K562 (cell line): ENCODE results near the gene AKNA. TPM values are rescaled to one million over a fixed set of nuclear protein-coding genes. Genes with fewer than 3 reads are reported as not detected.

Experiments
- ARID1B ChIP-seq: fragments of 450-650 bp; IDR thresholded peaks from 2 replicates; pipeline ENCODE4 v1.6.1; 2016; ENCODE audit warnings: antibody characterized with exemption, mild to moderate bottlenecking, inconsistent platforms
- ATF6 ChIP-seq: sonication (generic); formaldehyde crosslinking; IDR thresholded peaks from 2 replicates; pipeline ENCODE4 v1.4.0; 2020; ENCODE audit warnings: mild to moderate bottlenecking, missing genetic modification reagents
- CEBPB ChIP-seq: fragments of 450-650 bp; IDR thresholded peaks from 2 replicates; pipeline ENCODE4 v1.6.1; 2016; ENCODE audit warnings: missing genetic modification characterization, missing compliant biosample characterization
- CXXC5 ChIP-seq: fragments of 250-450 bp; sonication (Bioruptor Pico); IDR thresholded peaks from 2 replicates; pipeline ENCODE4 v1.8.0; 2022; ENCODE audit warnings: inconsistent platforms, mild to moderate bottlenecking, moderate library complexity
- E2F6 ChIP-seq, 2 experiments: IDR thresholded peaks; 2 replicates each; pipeline ENCODE4 v1.6.1; 2011; ENCODE audit warnings: borderline replicate concordance in 1 of 2, control low read depth in 1 of 2, low read depth in 1 of 2, low read length in 1 of 2, mild to moderate bottlenecking in 1 of 2, mixed read lengths in 1 of 2, moderate library complexity in 1 of 2; ENCODE audit not compliant: insufficient read depth in 1 of 2, insufficient read length in 1 of 2, poor library complexity in 1 of 2, severe bottlenecking in 1 of 2; ENCODE audit errors: extremely low read depth in 1 of 2
- HNRNPL ChIP-seq: fragments of 200-400 bp; formaldehyde crosslinking; IDR thresholded peaks from 2 replicates; pipeline ENCODE4 v1.6.1; 2017; ENCODE audit warnings: low read depth, mild to moderate bottlenecking, low read length
- KHSRP ChIP-seq: fragments of 450-650 bp; IDR thresholded peaks from 2 replicates; pipeline ENCODE4 v1.6.1; 2017
- MNT ChIP-seq, 2 experiments: fragments of 450-650 bp; conservative IDR thresholded peaks; 2 replicates each; pipeline ENCODE4 v1.6.1; 2017; ENCODE audit warnings: mild to moderate bottlenecking in 2 of 2, moderate library complexity in 2 of 2
- NCOA6 ChIP-seq: fragments of 450-650 bp; IDR thresholded peaks from 2 replicates; pipeline ENCODE4 v1.6.1; 2017; ENCODE audit warnings: mild to moderate bottlenecking
- PBX2 ChIP-seq, 2 experiments: IDR thresholded peaks in 1 of 2; conservative IDR thresholded peaks in 1 of 2; 2 replicates each; pipeline ENCODE4 v1.6.1; 2016; ENCODE audit warnings: low read depth in 2 of 2, mild to moderate bottlenecking in 1 of 2, missing compliant biosample characterization in 1 of 2, missing genetic modification characterization in 1 of 2, moderate library complexity in 1 of 2
- PHTF2 ChIP-seq: fragments of 250-450 bp; sonication (Bioruptor Pico); IDR thresholded peaks from 2 replicates; pipeline ENCODE4 v1.5.0; 2021; ENCODE audit warnings: mild to moderate bottlenecking
- POLR2AphosphoS2 ChIP-seq: IDR thresholded peaks from 2 replicates; pipeline ENCODE4 v1.6.1; 2012; ENCODE audit warnings: low read length, improper control_type of control experiment
- PYGO2 ChIP-seq: fragments of 450-650 bp; IDR thresholded peaks from 2 replicates; pipeline ENCODE4 v1.6.1; 2016; ENCODE audit warnings: mild to moderate bottlenecking, missing genetic modification characterization, moderate library complexity, missing compliant biosample characterization
- RAD21 ChIP-seq, 2 experiments: fragments of 250-450 bp in 1 of 2; fragments of 450-650 bp in 1 of 2; sonication (Bioruptor Pico) in 1 of 2; formaldehyde crosslinking in 1 of 2; IDR thresholded peaks in 1 of 2; conservative IDR thresholded peaks in 1 of 2; 2 replicates each; pipeline versions ENCODE4 v1.4.0 to v1.8.0; 2020 to 2022; ENCODE audit warnings: mild to moderate bottlenecking in 2 of 2, moderate library complexity in 1 of 2
- TAF7 ChIP-seq: fragments of 450-650 bp; IDR thresholded peaks from 2 replicates; pipeline ENCODE4 v1.6.1; 2016; ENCODE audit warnings: missing genetic modification characterization, missing compliant biosample characterization
- TBL1XR1 ChIP-seq, 2 experiments: IDR thresholded peaks; 2 replicates each; pipeline ENCODE4 v1.6.1; 2012; ENCODE audit warnings: improper control_type of control experiment in 2 of 2, low read length in 2 of 2, mild to moderate bottlenecking in 1 of 2
- ZNF197 ChIP-seq: fragments of 200-800 bp; sonication (Bioruptor generic); IDR thresholded peaks from 2 replicates; pipeline ENCODE4 v1.6.1; 2016; ENCODE audit warnings: low read depth, missing genetic modification characterization, missing compliant biosample characterization
- ZNF444 ChIP-seq: fragments of 250-450 bp; sonication (Bioruptor Pico); IDR thresholded peaks from 2 replicates; pipeline ENCODE4 v1.4.0; 2020; ENCODE audit warnings: mild to moderate bottlenecking, moderate library complexity
- ZNF785 ChIP-seq: fragments of 250-450 bp; sonication (Bioruptor Pico); IDR thresholded peaks from 2 replicates; pipeline ENCODE4 v1.4.0; 2020; ENCODE audit warnings: mild to moderate bottlenecking
- polyA plus RNA-seq, 8 experiments: library from polyadenylated mRNA; depleted of rRNA in 4 of 8; stranded (reverse) in 5 of 8; unstranded in 3 of 8; fragments of >200 nt; fragmentation: Nextera tagmentation in 2 of 8; fragmentation: Illumina TruSeq in 1 of 8; extraction: Ambion mirVana in 2 of 8; extraction: Trizol in 1 of 8; gene quantifications; 2 replicates each; pipeline versions ENCODE4 v1.2.1 to v1.2.3, GENCODE V29; 2011 to 2014; ENCODE audit warnings: inconsistent platforms in 1 of 8, missing spikeins in 1 of 8
- total RNA-seq, 7 experiments: library from RNA; depleted of rRNA in 6 of 7; stranded (reverse); fragments of >200 nt in 6 of 7; fragmentation: Illumina TruSeq in 2 of 7; extraction: Trizol in 2 of 7; gene quantifications; 2 replicates each; pipeline versions ENCODE4 v1.2.1 to v1.2.3, GENCODE V29; 2011 to 2021; ENCODE audit warnings: low replicate concordance in 1 of 7

AKNA gene
- total and polyA plus RNA-seq, 9 of the 15 experiments (the other 6 are each of a cell fraction or from before 2014, with no cell fraction given) = 0.29 to 20.5 (median 3.9) TPM

- TF ChIP-seq ATF6 (CRISPR knock-in tag) = no peak
- peak; percentile 69 to 80 for TF ChIP-seq MNT (conservative IDR thresholded peaks at IDR 0.05)
- TF ChIP-seq CEBPB (tag) = peak; percentile 44; the same call in 1 of the 2 replicates
- no peak for TF ChIP-seq HNRNPL
- no peak for TF ChIP-seq ZNF444 (CRISPR knock-in tag)
- TF ChIP-seq NCOA6 = no peak
- peak; percentile 56 to 59 for TF ChIP-seq E2F6 (IDR thresholded peaks at IDR 0.05; ENCODE audit: borderline replicate concordance in 1 of 2, extremely low read depth in 1 of 2, insufficient read depth in 1 of 2, insufficient read length in 1 of 2, low read depth in 1 of 2, low read length in 1 of 2, poor library complexity in 1 of 2, severe bottlenecking in 1 of 2)
- peak; percentile 36; the same call in 1 of the 2 replicates for TF ChIP-seq PYGO2 (tag)
- TF ChIP-seq ZNF197 = 0 out of 2 replicates have a peak, but pooled peaks have one; percentile 56
- TF ChIP-seq TAF7 (tag) = peak; percentile 26; the same call in 1 of the 2 replicates
- peak; percentile 14; the same call in 1 of the 2 replicates for TF ChIP-seq ARID1B
- no peak for TF ChIP-seq TBL1XR1 (IDR thresholded peaks at IDR 0.05; ENCODE audit: low read length in 2 of 2)
- no peak for TF ChIP-seq KHSRP
- TF ChIP-seq CXXC5 (CRISPR knock-in tag) = peak; percentile 59
- no peak for TF ChIP-seq PBX2 (CRISPR knock-in tag; IDR thresholded peaks at IDR 0.05; ENCODE audit: low read depth)
- no peak for TF ChIP-seq PBX2 (tag; conservative IDR thresholded peaks at IDR 0.05; ENCODE audit: low read depth)
- TF ChIP-seq PHTF2 (CRISPR knock-in tag) = no peak
- no peak for TF ChIP-seq POLR2AphosphoS2
- no peak for TF ChIP-seq ZNF785 (CRISPR knock-in tag)
- TF ChIP-seq RAD21 (CRISPR knock-in tag; conservative IDR thresholded peaks at IDR 0.05 in 1 of 2, IDR thresholded peaks at IDR 0.05 in 1 of 2) = peak; percentile 6 to 23; a peak in 1 of 4 replicates
These were observed 8.9 kb upstream of the AKNA start (continued) for GRCh38 chr9:114396558-114397218.
